OCI-LY3 (cell line): ENCODE results near the gene TJP1.

Experiments
- H2AFZ ChIP-seq: fragments of 200-600, 300-600 bp; shearing (Covaris generic); 2 replicates; pipeline ENCODE4 v1.6.0; 2014; ENCODE audit warnings: antibody characterized with exemption, low read depth, low read length
- H3K27ac ChIP-seq: fragments of 200-600, 300-600 bp; sonication (generic); 2 replicates; pipeline ENCODE4 v1.5.1; 2014; ENCODE audit warnings: mild to moderate bottlenecking, low read length, moderate library complexity, mixed read lengths
- H3K27me3 ChIP-seq: fragments of 200-600, 300-600 bp; sonication (generic); 2 replicates; pipeline ENCODE4 v1.6.1; 2014; ENCODE audit warnings: low read depth, low read length, mixed read lengths
- H3K36me3 ChIP-seq: fragments of 200-600, 300-600 bp; sonication (generic); replicated peaks from 2 replicates; pipeline ENCODE3; 2014; ENCODE audit warnings: low read depth, low read length, mixed read lengths
- H3K4me1 ChIP-seq: fragments of 300-600, 200-600 bp; sonication (generic); 2 replicates; pipeline ENCODE4 v1.6.1; 2014; ENCODE audit warnings: low read length, mixed read lengths
- H3K4me2 ChIP-seq: fragments of 200-600, 300-600 bp; sonication (generic); 2 replicates; pipeline ENCODE4 v1.6.1; 2014; ENCODE audit warnings: low read length, mixed read lengths
- H3K4me3 ChIP-seq: fragments of 300-600, 200-600 bp; sonication (generic); 2 replicates; pipeline ENCODE4 v1.5.1; 2014; ENCODE audit warnings: antibody characterized with exemption, mild to moderate bottlenecking, low read length, moderate library complexity
- H3K79me2 ChIP-seq: fragments of 300-600, 200-600 bp; shearing (Covaris generic); 2 replicates; pipeline ENCODE4 v1.6.1; 2014; ENCODE audit warnings: mild to moderate bottlenecking, low read length, mixed read lengths
- H3K9ac ChIP-seq: fragments of 300-600, 200-600 bp; shearing (Covaris generic); 2 replicates; pipeline ENCODE4 v1.6.0; 2014; ENCODE audit warnings: mild to moderate bottlenecking, low read length, moderate library complexity
- H3K9me3 ChIP-seq: fragments of 200-600, 300-600 bp; shearing (Covaris generic); 2 replicates; pipeline ENCODE4 v1.6.1; 2014; ENCODE audit warnings: low read length, mixed read lengths; ENCODE audit not compliant: insufficient read depth
- H4K20me1 ChIP-seq: fragments of 200-600, 300-600 bp; sonication (generic); 2 replicates; pipeline ENCODE4 v1.6.1; 2016; ENCODE audit warnings: low read length, mixed read lengths; ENCODE audit not compliant: insufficient read depth
- CTCF ChIP-seq: fragments of 200-600, 300-600 bp; sonication (generic); IDR thresholded peaks from 2 replicates; pipeline ENCODE4 v1.5.1; 2014; ENCODE audit warnings: antibody characterized with exemption, low read length, low read depth
- EZH2phosphoT487 ChIP-seq: fragments of 200-600 bp; shearing (Covaris generic); IDR thresholded peaks from 2 replicates; pipeline ENCODE4 v1.6.1; 2018; ENCODE audit warnings: antibody characterized with exemption, mixed run types, low read depth

The TJP1 gene

GRCh38 chr15:29822100-29822683 is at the start of gene TJP1:
Gene TJP1 (minus strand): TSS chr15:29822468. CDS start chr15:29822028, 440 bp downstream.
- TF ChIP-seq CTCF (no peak), EZH2phosphoT487 (no peak)
- no peaks in the 10 kb centered on the region for H4K20me1 ChIP-seq
- no peak within 1 kb of the TSS for H2AFZ ChIP-seq
- H3K4me1 ChIP-seq = no peaks in the 10 kb centered on the region
- H3K9me3 ChIP-seq = no peaks in the 10 kb centered on the region
- no peak within 1 kb of the TSS for H3K4me2 ChIP-seq
- H3K9ac ChIP-seq = no peak within 1 kb of the TSS
- no peak within 1 kb of the TSS for H3K27ac ChIP-seq
- H3K4me3 ChIP-seq = no peak within 1 kb of the TSS
- H3K36me3 ChIP-seq = no peaks in the 10 kb centered on the region
- peaks cover 43% of the 10 kb centered on the region for H3K27me3 ChIP-seq
- H3K79me2 ChIP-seq = no peaks in the 10 kb centered on the region

- Histone ChIP-seq H3K9ac (no peak overlapping the region), H3K79me2 (no peaks in the 10 kb centered on the region), H4K20me1 (no peaks in the 10 kb centered on the region), H3K4me2 (no peak overlapping the region), H3K9me3 (no peaks in the 10 kb centered on the region), H3K27ac (no peak overlapping the region), H3K27me3 (0 out of 2 replicates have a peak, but pooled peaks cover 3% of the 10 kb centered on the region), H2AFZ (no peak overlapping the region), H3K4me1 (no peaks in the 10 kb centered on the region), H3K36me3 (no peaks in the 10 kb centered on the region), H3K4me3 (no peak overlapping the region)
- TF ChIP-seq EZH2phosphoT487 (no peak), CTCF (no peak)
Observed at GRCh38 chr15:29871401-29871800, 49.1 kb upstream of the TJP1 start.

GRCh38 chr15:29870495-29871151 is 48.4 kb upstream of the TJP1 start:
- no peak overlapping the region for H3K9ac ChIP-seq
- no peaks in the 10 kb centered on the region for H3K36me3 ChIP-seq
- no peak overlapping the region for H3K27ac ChIP-seq
- peaks cover 5% of the 10 kb centered on the region for H3K27me3 ChIP-seq
- H3K4me1 ChIP-seq = no peaks in the 10 kb centered on the region
- H4K20me1 ChIP-seq = no peaks in the 10 kb centered on the region
- H2AFZ ChIP-seq = no peak overlapping the region
- no peaks in the 10 kb centered on the region for H3K9me3 ChIP-seq
- H3K4me3 ChIP-seq = no peak overlapping the region
- no peaks in the 10 kb centered on the region for H3K79me2 ChIP-seq
- TF ChIP-seq EZH2phosphoT487 = no peak
- no peak for TF ChIP-seq CTCF
- H3K4me2 ChIP-seq = no peak overlapping the region

GRCh38 chr15:29867241-29868000 is 45.2 kb upstream of the TJP1 start:
- no peak overlapping the region for H3K4me2 ChIP-seq
- no peaks in the 10 kb centered on the region for H4K20me1 ChIP-seq
- no peaks in the 10 kb centered on the region for H3K36me3 ChIP-seq
- TF ChIP-seq EZH2phosphoT487 (no peak), CTCF (no peak)
- H3K9ac ChIP-seq = no peak overlapping the region
- no peaks in the 10 kb centered on the region for H3K9me3 ChIP-seq
- no peak overlapping the region for H3K27ac ChIP-seq
- no peaks in the 10 kb centered on the region for H3K4me1 ChIP-seq
- H3K79me2 ChIP-seq = no peaks in the 10 kb centered on the region
- peaks cover 12% of the 10 kb centered on the region for H3K27me3 ChIP-seq
- no peak overlapping the region for H2AFZ ChIP-seq
- H3K4me3 ChIP-seq = no peak overlapping the region
